ENCODE measurements around the gene ERC1.

The ERC1 gene

DNA sequence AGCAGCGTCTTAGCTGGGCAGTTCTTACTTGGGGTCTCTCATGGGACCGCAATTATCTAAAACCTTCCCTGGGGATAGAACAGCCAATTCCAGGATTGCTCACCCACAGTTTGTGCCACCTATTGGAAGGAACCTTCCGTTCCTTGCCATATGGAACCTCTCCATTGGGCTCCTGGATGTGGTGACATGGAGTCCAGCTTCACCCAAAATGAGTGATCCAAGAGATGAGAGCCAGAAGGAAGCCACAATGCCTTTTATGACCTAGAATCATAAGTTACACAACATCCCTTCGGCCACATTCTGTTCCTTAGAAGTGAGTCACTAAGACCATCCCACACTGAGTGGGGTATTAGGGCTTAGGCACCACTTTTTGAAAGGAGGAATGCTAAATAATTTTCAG, 439.0 kb downstream of the ERC1 start:
- DNase-seq (ENCODE audit: low read depth in 1 of 2, low spot score in 1 of 2), result no peak

GRCh38 chr12:1434296-1434955, 443.4 kb downstream of the ERC1 start:
- no peak for DNase-seq (ENCODE audit: low read depth in 1 of 2, low spot score in 1 of 2)

DNA sequence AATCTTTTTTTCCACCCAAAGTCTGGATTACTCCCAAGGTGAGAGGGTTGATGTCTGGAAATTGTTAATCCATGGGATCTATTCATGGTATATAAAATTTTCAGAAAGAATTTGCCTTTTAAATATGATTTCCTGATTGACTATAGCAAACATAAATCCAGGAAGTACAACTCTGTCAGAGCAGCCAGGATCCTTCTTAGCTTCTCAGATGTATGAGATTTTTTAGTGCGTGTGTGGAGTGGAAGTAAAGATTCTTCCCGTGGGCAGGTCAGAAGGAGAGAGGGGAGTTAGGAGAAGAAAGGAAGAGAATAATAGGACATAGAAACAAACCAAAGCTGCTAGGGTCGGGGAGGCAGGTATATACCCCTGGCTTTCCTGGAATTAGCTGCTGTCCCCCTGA, 444.0 kb downstream of the ERC1 start:
- DNase-seq (ENCODE audit: low read depth in 1 of 2, low spot score in 1 of 2), result no peak

DNA sequence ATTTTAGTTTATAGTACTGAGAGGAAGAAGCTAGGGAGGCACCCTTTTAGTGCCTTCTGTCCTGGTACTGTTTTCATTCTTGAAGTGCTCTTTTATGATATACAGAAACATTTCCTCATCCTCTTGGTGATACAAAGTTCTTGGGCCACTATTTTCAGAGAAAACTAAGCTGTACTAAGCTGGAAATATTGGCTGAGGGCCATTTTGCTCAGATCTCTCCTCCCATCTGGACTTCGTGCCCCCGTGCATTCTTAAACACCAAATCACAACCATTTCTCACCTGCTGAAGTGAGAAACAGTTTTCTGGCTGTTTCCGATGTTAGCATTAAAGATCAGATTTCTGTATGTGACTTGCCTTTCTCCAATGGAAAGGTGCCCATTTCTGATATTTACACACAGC, 444.4 kb downstream of the ERC1 start:
- DNase-seq (ENCODE audit: low read depth in 1 of 2, low spot score in 1 of 2), result no peak

DNA sequence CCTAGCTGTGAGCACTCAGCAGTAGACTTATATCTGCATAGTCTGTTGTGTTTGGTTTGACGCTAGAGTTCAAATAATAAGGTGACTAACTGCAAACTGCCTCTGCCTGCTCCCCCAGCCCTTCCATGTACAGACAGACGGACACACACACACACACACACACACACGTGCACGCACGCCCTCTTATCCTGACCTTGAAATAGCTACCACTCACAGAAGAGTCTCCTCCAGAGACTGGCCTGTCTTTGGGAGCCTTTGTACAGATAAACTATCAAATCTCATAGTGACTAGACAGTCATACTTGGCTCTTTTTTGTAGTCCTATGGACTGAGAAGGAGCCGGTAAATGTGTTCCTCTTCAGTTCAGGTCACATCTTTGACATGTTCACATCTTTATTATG, 445.0 kb downstream of the ERC1 start:
- no peak for DNase-seq (ENCODE audit: low read depth in 1 of 2, low spot score in 1 of 2)

DNA sequence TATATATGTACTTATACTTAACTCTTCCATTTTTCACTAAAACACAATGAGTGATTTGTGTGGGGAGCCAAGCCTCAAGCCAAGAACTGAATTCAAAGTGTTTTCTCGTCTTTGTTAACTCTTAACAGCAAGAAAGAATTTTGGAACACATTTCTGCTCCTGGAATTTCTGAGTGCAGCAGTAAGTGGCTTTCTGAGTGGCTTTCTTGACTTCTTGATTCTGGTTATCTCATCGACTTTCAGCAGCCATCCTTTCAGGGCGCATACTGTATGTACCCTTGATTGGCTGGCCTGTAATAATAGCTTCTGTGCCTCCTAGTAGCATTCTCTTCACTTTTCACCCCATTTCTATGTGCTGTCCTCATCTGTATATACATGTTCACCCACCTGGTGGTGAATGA, 446.0 kb downstream of the ERC1 start:
- no peak for DNase-seq (ENCODE audit: low read depth in 1 of 2, low spot score in 1 of 2)

DNA sequence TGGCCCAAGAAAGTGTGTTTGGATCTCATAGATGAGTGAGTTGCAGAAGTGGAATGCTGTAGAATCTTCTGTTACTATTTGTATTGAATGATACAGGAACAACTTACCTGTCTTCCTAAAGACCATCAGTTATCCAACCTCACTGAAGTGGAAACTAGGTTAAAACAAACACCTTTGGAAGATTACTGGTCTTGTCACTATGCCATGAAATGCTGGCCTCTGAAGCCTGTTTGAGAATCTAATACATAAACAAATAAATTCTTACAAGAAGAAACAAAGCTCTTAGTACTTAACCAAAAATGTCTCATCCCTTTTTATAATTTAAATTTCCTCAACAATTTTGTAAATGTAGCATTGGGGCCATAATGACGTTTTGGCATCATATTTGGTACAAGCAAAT, 448.2 kb downstream of the ERC1 start:
- no peak for DNase-seq (ENCODE audit: low read depth in 1 of 2, low spot score in 1 of 2)

DNA sequence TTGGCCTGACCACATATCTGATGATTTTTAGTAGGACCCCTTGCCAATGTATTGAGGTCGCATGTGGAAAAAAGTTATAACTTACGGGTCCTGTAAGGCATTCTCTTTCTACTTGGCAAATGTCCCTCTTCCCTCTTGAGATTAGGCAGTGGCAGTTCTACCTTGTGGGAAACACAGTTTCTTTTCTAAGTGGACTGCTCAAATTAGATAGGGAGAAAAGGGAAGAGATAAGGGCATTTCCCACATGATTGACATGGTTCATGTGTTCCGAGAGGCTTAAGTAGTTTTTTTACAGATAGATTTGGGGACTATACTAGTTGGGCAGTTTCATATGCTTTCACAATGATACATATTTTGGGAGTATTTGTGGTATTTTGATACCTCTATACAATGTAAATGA, 448.7 kb downstream of the ERC1 start:
- no peak for DNase-seq (ENCODE audit: low read depth in 1 of 2, low spot score in 1 of 2)

DNA sequence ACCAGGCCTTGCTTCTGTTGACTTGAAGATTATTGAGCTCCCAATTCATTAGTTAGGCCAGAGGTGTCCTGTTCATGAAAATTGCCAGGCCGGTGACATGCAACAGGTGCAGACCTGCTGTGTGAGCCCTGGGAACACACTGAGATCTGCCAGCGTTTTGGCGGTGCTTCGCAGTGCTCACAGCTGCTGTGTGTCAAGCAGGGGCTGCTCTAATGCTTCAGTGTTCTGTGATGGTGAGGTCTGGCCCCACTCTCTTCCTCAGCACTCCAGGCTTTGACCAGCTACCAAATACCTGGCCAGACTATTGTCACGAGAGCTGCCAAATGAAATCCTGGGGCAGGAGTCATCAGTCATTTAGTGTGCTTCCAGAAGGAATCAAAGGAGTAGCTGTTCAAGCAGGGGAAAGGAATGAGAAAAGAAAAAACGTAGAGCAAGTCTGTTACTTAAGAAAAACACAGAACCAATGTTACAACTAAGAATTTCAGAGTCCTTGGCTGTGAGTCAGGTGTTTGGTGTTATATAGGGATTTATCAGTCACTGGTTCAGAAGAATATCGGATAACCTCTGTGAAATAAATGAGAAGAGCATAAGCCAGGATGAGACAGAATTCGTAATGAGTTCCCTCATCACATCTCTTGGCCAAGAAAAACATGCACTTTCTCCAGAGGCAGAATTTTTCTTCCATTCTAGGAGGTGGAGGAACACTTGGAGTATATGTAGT, 452.6 kb downstream of the ERC1 start:
- DNase-seq (ENCODE audit: low read depth in 1 of 2, low spot score in 1 of 2), result no peak

DNA sequence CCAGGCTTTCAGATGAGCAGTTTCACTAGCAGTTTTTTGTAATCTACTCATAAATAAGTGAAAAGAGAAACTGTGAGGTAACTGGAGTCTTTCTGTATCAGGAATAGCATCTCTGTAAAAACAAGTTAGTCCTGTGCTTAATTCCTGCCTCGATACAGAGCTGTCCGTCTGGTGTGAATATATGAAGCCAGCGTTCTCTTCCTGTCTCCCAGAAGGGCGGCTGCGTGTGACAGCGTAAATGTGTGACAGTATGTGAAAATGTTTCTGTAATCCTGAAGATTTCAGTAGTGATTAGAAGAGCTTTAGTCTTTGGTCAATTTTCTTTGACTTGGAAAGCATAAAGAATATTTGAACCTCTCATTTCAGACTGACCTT, 453.1 kb downstream of the ERC1 start:
- no peak for DNase-seq (ENCODE audit: low read depth in 1 of 2, low spot score in 1 of 2)

DNA sequence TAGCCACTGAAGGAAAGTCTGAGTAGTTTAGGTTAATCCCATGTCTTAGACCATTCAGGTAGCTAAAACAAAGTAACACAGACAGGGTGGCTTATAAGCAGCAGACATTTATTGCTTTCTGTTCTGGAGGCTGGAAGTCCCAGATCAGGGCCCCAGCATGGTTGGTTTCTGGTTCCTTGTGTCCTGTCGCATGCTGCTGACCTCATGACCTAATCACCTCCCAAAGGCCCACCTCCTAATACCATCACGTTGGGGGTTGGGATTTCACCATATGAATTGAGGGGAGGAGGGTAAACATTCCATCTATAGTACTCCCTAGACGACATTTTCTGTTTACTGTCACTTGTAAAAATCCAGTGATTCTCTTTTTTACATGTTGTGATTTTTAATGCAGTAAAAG, 454.8 kb downstream of the ERC1 start:
- DNase-seq (ENCODE audit: low read depth in 1 of 2, low spot score in 1 of 2), result no peak

DNA sequence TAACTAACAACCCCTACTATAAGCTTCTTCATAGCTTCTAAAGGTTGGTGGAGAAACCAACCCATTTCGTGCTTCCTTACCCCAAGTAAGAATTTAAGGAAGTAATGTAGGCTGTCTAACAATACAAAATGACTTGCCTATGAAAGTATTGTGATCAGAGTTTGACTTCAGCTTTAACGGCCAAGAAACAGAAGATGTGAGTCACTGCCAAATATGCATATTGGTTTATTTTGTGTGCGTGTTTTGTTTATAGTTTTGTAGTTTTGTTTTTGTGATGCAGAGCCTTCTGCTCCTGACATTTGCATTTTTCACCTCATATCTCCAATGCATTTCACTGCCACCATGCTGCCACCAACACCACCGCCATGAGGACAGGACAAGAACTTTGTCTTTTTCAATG, 457.3 kb downstream of the ERC1 start:
- no peak for DNase-seq (ENCODE audit: low read depth in 1 of 2, low spot score in 1 of 2)

- no peak for DNase-seq (ENCODE audit: low read depth in 1 of 2, low spot score in 1 of 2)
These were observed 462.8 kb downstream of the ERC1 start for GRCh38 chr12:1453810-1454209.

DNA sequence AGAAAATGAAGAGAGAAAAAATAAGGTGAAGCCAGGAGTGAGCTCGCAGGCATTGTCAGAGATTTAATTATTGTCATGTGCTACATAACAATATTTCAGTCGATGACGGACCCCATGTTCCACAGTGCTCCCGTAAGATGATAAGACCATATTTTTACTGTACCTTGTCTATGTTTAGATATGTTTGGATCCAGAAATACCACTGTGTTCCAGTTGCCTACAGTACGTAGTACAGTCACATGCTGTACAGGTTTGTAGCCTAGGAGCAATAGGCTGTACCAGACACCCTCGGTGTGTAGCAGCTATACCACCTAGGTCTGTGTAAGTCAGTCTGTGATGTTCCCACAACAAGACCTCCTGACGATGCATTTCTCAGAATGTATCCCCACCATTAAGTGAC, 465.9 kb downstream of the ERC1 start:
- no peak for DNase-seq (ENCODE audit: low read depth in 1 of 2, low spot score in 1 of 2)

DNA sequence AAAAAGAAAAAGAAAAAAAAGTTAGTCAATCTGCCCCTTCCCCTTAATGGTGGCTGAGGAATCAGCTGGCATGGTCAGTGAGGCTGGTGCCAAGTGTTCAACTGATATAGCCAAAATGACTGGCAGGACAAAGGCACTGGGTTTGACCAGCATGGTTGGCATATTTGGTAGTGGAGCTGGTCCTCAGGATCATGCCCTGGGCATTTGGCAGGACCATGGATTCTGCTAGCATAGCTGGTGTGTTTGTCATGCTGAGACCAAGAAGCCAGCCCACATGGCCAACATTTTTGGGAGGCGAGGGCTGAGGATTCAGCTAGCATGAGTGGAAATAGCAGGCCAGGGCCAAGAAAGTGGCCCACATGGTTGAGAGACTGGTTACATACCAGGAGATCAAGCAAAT, 466.9 kb downstream of the ERC1 start:
- no peak for DNase-seq (ENCODE audit: low read depth in 1 of 2, low spot score in 1 of 2)

GRCh38 chr12:1459339-1459738, 468.3 kb downstream of the ERC1 start:
- DNase-seq (ENCODE audit: low read depth in 1 of 2, low spot score in 1 of 2), result no peak

DNA sequence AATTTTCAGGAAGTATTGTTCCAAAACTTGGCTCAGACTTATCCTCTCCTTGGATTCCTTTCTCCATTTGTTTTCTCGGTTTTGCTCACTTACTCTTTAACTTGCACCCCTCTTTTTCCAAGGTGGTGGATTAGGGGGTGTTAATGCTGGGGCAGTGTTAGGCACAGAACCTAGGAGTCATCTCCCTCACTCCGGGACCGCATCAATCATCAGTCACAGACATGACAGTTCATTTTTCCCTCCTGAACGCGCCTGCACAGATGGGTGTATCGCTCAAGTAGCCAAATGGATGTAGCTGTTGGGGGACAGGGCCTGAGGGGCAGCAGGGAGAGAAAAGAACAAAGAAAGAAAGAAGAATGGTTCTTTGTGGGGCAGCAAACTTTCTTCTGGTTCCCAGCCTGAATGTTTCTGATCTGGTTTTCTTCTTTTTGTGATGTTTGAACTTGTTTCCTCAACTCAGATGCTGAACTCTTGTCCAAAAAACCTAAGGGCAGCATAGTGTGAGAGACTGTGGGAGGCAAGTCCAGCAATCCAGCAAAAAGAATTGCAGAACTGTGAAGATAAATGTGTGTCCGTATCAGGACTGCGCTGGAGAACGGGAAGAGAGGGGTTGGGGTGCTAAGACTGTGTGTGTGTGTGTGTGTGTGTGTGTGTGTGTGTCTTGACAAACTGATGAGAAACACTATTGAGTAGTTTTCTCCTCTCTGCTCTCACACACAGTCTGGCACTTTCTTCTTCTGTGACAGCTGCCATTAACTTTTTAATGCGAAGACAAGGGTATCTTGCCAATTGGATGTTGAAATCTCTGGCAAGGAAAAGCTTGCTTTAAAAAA, 472.3 kb downstream of the ERC1 start:
- no peak for DNase-seq (ENCODE audit: low read depth in 1 of 2, low spot score in 1 of 2)

GRCh38 chr12:1464925-1465324, 473.9 kb downstream of the ERC1 start:
- no peak for DNase-seq (ENCODE audit: low read depth in 1 of 2, low spot score in 1 of 2)

DNA sequence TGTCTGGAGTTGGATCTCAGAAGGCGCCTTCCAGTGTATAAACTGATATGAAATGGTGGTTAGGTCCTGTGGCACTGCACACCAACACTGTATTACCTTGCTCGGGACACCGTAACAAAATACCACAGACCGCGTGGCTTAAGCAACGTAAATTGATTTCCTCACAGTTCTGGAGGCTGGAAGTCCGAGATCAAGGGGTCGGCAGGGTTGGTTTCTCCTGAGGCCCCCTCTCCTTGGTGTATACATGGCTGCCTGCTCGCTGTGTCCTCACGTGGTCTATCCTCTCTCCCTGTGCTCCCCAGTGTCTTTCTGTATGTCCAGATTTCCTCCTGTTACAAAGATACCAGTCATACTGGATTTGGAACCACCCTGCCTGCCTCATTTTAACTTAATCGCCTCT, 475.0 kb downstream of the ERC1 start:
- no peak for DNase-seq (ENCODE audit: low read depth in 1 of 2, low spot score in 1 of 2)

DNA sequence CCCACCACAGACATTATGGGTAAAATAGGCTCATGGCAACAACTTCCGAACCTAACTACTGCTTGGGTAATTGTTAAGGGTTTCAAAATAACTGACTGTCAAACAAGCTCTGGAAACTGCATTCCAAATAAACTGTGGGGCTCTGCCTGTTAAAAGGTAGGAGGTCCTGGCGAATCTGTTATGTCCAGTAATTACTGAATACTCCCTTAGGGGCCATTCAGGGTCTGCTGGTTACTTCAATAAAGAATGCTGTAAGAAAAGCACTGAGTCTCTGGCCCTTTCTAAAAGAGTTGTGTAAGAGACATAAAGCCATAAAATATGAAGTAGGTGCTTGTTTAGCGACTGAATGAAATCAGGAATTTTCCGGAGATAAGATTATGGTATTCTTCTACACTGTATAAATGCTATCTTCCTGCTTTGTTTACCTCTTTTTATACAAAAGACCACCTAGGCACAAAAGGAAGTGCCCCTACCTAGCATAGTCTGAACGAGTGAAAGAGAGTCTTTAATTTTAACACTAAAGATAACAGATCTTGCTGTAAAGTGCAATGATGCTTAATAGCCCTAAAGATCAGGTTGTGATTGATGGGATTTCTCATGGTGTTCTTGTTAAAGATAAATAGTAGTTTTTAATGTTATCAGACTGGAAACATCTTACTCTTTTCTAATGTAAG, 475.6 kb downstream of the ERC1 start:
- DNase-seq (ENCODE audit: low read depth in 1 of 2, low spot score in 1 of 2), result no peak

- DNase-seq (ENCODE audit: low read depth in 1 of 2, low spot score in 1 of 2), result no peak
These were observed 476.7 kb downstream of the ERC1 start for GRCh38 chr12:1467710-1468109.

DNA sequence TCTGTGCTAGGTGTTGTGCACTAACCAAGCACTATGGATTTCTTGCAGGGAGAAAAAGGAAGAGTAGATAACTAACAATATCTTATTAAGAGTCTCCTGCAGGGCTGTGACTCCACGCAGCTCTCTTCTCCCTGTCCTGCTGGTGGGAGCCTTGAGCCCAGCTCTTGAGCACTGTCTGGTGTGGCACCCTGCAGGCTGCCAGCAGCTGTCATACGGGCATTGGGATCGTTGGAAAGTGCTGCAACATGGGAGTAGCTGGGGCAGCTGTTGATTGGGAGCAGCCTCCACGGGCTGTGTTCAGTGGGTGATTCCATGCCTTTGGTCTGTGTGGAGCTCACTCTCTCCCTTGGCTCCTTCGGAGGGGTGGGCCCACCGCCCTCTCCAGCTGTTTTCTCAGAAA, 478.0 kb downstream of the ERC1 start:
- DNase-seq (ENCODE audit: low read depth in 1 of 2, low spot score in 1 of 2), result no peak
